Astrocyte (in vitro differentiated cells and primary cell): ENCODE results near the gene PFKL. TPM values are rescaled to one million over a fixed set of nuclear protein-coding genes. Genes with fewer than 3 reads are reported as not detected.

Experiments
- DNase-seq: peaks from one replicate; pipeline ENCODE4 v3.0.0-alpha.2; 2010; ENCODE audit warnings: low read depth
- FAIRE-seq: peaks from 2 replicates; lab custom pipeline; 2011; peaks lifted over from hg19 to GRCh38; lab: Jason Lieb, UNC
- H2AFZ ChIP-seq: 2 replicates; pipeline ENCODE4 v1.6.0; 2012; ENCODE audit warnings: low read depth, low read length, inconsistent platforms
- H3K27ac ChIP-seq: 2 replicates; pipeline ENCODE4 v1.5.1; 2011; ENCODE audit warnings: low read depth, low read length, inconsistent platforms
- H3K27me3 ChIP-seq: 2 replicates; pipeline ENCODE4 v1.6.0; 2011; ENCODE audit warnings: low read length, inconsistent platforms; ENCODE audit not compliant: insufficient read depth
- H3K36me3 ChIP-seq: 2 replicates; pipeline ENCODE4 v1.5.1; 2011; ENCODE audit warnings: low read length, inconsistent platforms; ENCODE audit not compliant: insufficient read depth
- H3K4me1 ChIP-seq: 2 replicates; pipeline ENCODE4 v1.5.1; 2011; ENCODE audit warnings: low read length, inconsistent platforms; ENCODE audit not compliant: insufficient read depth
- H3K4me2 ChIP-seq: 2 replicates; pipeline ENCODE4 v1.6.0; 2012; ENCODE audit warnings: low read length, inconsistent platforms
- H3K4me3 ChIP-seq: 2 replicates; pipeline ENCODE4 v1.5.1; 2011; ENCODE audit warnings: low read depth, mild to moderate bottlenecking, low read length, inconsistent platforms; ENCODE audit not compliant: insufficient read depth
- H3K79me2 ChIP-seq: 2 replicates; pipeline ENCODE4 v1.6.0; 2012; ENCODE audit warnings: mild to moderate bottlenecking, low read length, inconsistent platforms; ENCODE audit not compliant: insufficient read depth
- H3K9ac ChIP-seq: 2 replicates; pipeline ENCODE4 v1.6.0; 2012; ENCODE audit warnings: mild to moderate bottlenecking, low read length, inconsistent platforms
- H3K9me3 ChIP-seq: 2 replicates; pipeline ENCODE4 v1.5.1; 2012; ENCODE audit warnings: low read depth, mild to moderate bottlenecking, low read length, inconsistent platforms; ENCODE audit not compliant: insufficient read depth
- H4K20me1 ChIP-seq: 2 replicates; pipeline ENCODE4 v1.6.0; 2012; ENCODE audit warnings: low read length, inconsistent platforms; ENCODE audit not compliant: insufficient read depth
- H3K27ac Mint-ChIP-seq: one replicate; pipeline ENCODE4 v1.8.0; 2021; ENCODE audit warnings: mild to moderate bottlenecking, mixed read lengths; ENCODE audit not compliant: unreplicated experiment
- H3K27me3 Mint-ChIP-seq: one replicate; pipeline ENCODE4 v1.8.0; 2021; ENCODE audit warnings: low read depth, mixed read lengths; ENCODE audit not compliant: unreplicated experiment
- H3K36me3 Mint-ChIP-seq: one replicate; pipeline ENCODE4 v1.8.0; 2021; ENCODE audit warnings: low read depth, mixed read lengths; ENCODE audit not compliant: unreplicated experiment
- H3K4me1 Mint-ChIP-seq: one replicate; pipeline ENCODE4 v1.8.0; 2021; ENCODE audit warnings: low read depth, mixed read lengths; ENCODE audit not compliant: unreplicated experiment
- H3K4me3 Mint-ChIP-seq: one replicate; pipeline ENCODE4 v1.8.0; 2021; ENCODE audit warnings: mild to moderate bottlenecking, moderate library complexity, mixed read lengths; ENCODE audit not compliant: unreplicated experiment
- H3K9me3 Mint-ChIP-seq: one replicate; pipeline ENCODE4 v1.8.0; 2021; ENCODE audit warnings: mild to moderate bottlenecking, mixed read lengths; ENCODE audit not compliant: unreplicated experiment
- EZH2 ChIP-seq: IDR thresholded peaks from 2 replicates; pipeline ENCODE4 v1.6.1; 2012; ENCODE audit warnings: mild to moderate bottlenecking, low read length, inconsistent platforms; ENCODE audit not compliant: insufficient read depth
- total RNA-seq: library from RNA; stranded (reverse); gene quantifications from 2 replicates; pipeline ENCODE4 v1.2.1, GENCODE V29; 2021
- TF ChIP-seq, protein P1 (sequence below): IDR thresholded peaks from 2 replicates; pipeline ENCODE4 v1.5.1; 2011; ENCODE audit warnings: low read depth, mild to moderate bottlenecking, inconsistent platforms, low read length, moderate library complexity; ENCODE audit not compliant: insufficient read depth

Gene PFKL
- total RNA-seq, 1 donor from 2014 or later: 109 TPM

DNA sequence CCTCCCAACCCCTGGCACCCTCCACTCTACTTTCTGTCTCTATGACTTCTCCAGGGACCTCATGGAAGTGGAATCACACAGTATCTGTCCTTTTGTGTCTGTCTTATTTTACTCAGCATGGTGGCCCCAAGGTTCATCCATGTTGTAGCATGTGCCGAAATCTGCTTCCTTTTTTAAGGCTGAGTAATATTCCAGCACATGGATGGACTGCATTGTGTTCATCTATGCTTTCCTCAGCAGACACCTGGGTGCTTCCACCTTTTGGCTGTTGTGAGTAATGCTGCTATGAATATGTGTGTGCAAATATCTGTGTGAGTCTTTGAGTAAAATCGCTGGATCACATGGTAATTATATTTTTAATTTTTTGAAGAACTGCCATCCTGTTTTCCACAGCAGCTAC lies 1.6 kb upstream of the PFKL start:
- FAIRE-seq: no peak
- H3K4me1 Mint-ChIP-seq: peaks cover 3% of the 10 kb centered on the region
- no peaks in the 10 kb centered on the region for H3K36me3 ChIP-seq
- TF ChIP-seq, protein P1, sequence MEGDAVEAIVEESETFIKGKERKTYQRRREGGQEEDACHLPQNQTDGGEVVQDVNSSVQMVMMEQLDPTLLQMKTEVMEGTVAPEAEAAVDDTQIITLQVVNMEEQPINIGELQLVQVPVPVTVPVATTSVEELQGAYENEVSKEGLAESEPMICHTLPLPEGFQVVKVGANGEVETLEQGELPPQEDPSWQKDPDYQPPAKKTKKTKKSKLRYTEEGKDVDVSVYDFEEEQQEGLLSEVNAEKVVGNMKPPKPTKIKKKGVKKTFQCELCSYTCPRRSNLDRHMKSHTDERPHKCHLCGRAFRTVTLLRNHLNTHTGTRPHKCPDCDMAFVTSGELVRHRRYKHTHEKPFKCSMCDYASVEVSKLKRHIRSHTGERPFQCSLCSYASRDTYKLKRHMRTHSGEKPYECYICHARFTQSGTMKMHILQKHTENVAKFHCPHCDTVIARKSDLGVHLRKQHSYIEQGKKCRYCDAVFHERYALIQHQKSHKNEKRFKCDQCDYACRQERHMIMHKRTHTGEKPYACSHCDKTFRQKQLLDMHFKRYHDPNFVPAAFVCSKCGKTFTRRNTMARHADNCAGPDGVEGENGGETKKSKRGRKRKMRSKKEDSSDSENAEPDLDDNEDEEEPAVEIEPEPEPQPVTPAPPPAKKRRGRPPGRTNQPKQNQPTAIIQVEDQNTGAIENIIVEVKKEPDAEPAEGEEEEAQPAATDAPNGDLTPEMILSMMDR: no peak
- no peak for TF ChIP-seq EZH2
- H3K27ac Mint-ChIP-seq: no peak overlapping the region
- no peaks in the 10 kb centered on the region for H3K36me3 Mint-ChIP-seq
- no peak overlapping the region for H3K4me2 ChIP-seq
- no peak overlapping the region for H3K9ac ChIP-seq
- no peaks in the 10 kb centered on the region for H3K9me3 ChIP-seq
- no peak overlapping the region for H2AFZ ChIP-seq
- H3K27me3 ChIP-seq: no peaks in the 10 kb centered on the region
- peaks cover 24% of the 10 kb centered on the region for H4K20me1 ChIP-seq
- peaks cover 22% of the 10 kb centered on the region for H3K79me2 ChIP-seq
- no peaks in the 10 kb centered on the region for H3K27me3 Mint-ChIP-seq
- no peak for DNase-seq
- H3K4me3 ChIP-seq: no peak overlapping the region
- H3K9me3 Mint-ChIP-seq: no peaks in the 10 kb centered on the region
- H3K4me1 ChIP-seq: peaks cover 10% of the 10 kb centered on the region
- peak overlapping the region; percentile 57 for H3K4me3 Mint-ChIP-seq
- H3K27ac ChIP-seq: no peak overlapping the region

DNA sequence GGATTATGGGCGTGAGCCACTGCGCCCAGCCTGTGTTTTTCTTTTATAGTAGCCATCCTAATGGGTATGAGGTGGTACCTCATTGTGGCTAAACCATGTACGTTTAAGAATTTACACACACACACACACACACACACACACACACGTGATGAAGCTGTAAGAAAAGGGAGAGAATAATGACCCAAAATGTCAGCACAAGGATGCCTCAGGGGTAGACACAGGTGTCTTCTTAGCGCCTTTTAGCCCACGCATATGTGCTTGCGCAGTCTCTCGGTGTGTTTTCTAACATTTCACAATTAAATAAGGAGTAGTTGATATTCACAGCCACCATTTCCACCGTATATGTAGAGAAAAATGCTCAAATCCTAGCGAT lies 782 bp upstream of the PFKL start:
- TF ChIP-seq, protein P1: no peak
- TF ChIP-seq EZH2: no peak
- H3K9me3 ChIP-seq: no peaks in the 10 kb centered on the region
- H3K36me3 Mint-ChIP-seq: no peaks in the 10 kb centered on the region
- H3K9me3 Mint-ChIP-seq: no peaks in the 10 kb centered on the region
- FAIRE-seq: no peak
- no peaks in the 10 kb centered on the region for H3K27me3 ChIP-seq
- H3K27ac ChIP-seq: peak overlapping the region; percentile 31
- H2AFZ ChIP-seq: peak overlapping the region; percentile 80
- peak overlapping the region; percentile 78 for H3K9ac ChIP-seq
- H3K27ac Mint-ChIP-seq: peak overlapping the region; percentile 86
- peak overlapping the region; percentile 86 for H3K4me3 Mint-ChIP-seq
- peaks cover 25% of the 10 kb centered on the region for H3K79me2 ChIP-seq
- DNase-seq: no peak
- peak overlapping the region; percentile 93 for H3K4me2 ChIP-seq
- H3K4me1 Mint-ChIP-seq: peaks cover 6% of the 10 kb centered on the region
- no peaks in the 10 kb centered on the region for H3K36me3 ChIP-seq
- no peaks in the 10 kb centered on the region for H3K27me3 Mint-ChIP-seq
- peaks cover 32% of the 10 kb centered on the region for H4K20me1 ChIP-seq
- peaks cover 10% of the 10 kb centered on the region for H3K4me1 ChIP-seq
- peak overlapping the region; percentile 55 for H3K4me3 ChIP-seq

DNA sequence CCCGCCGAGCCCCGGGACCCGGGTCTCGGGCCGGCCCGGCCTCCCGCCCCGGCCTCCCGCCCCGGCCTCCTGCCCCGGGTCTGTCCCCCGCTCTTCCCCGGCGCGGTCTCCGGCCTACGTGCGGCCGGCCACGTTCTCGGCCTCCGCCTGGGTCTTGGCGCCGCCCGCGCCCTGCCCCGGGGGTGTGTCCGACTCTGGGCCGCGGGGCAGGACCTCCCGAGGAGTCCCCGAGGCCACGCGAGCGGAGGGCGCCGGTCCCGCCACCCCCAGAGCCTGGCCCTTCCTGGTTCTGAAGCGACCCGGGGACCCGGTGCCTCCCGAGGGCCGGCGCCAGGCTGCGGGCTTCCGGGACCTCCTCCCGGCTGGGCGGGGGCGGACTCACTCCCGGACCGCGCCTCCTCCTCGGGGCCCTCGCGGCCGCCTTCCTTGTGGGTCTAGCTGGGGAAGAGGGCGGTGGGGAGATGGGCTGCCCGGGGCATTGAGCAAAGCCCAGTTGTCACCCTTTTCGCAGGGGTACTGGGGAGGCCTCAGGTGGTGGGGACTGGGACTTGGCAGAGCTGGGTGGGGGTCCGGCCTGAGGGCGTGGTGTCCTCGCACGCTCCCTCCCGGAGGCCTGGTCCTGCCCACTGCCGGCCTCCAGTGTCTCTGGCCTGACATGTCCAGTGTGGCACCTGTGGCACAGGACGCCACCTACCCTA lies 558 bp downstream of the PFKL start:
- Mint-ChIP-seq H3K4me3 (peak overlapping the region; percentile 88), H3K36me3 (no peaks in the 10 kb centered on the region), H3K27me3 (no peaks in the 10 kb centered on the region), H3K27ac (peak overlapping the region; percentile 41), H3K4me1 (peaks cover 9% of the 10 kb centered on the region), H3K9me3 (no peaks in the 10 kb centered on the region)
- Histone ChIP-seq H2AFZ (peak overlapping the region; percentile 63), H3K4me3 (peak overlapping the region; percentile 63), H4K20me1 (peaks cover 46% of the 10 kb centered on the region), H3K27ac (peak overlapping the region; percentile 38), H3K36me3 (no peaks in the 10 kb centered on the region), H3K9me3 (no peaks in the 10 kb centered on the region), H3K27me3 (no peaks in the 10 kb centered on the region), H3K4me1 (peaks cover 13% of the 10 kb centered on the region), H3K9ac (peak overlapping the region; percentile 78), H3K4me2 (peak overlapping the region; percentile 93), H3K79me2 (peaks cover 37% of the 10 kb centered on the region)
- DNase-seq: peak; percentile 16
- TF ChIP-seq EZH2: no peak
- TF ChIP-seq, protein P1: no peak
- no peak for FAIRE-seq
